NCI-H345 treated with DMSO at 0.1 percent for 48 hours (cell line): ENCODE data around the gene SPATA31C1.
"Not testable (repeated sequence)": the region's sequence is repeated elsewhere in the genome, so short reads cannot be mapped to it uniquely, and the experiment has no call there.

Experiments
- DNase-seq: peaks from one replicate; lab custom pipeline; 2025; ENCODE audit not compliant: unreplicated experiment; lab: John Stamatoyannopoulos, UW

Gene SPATA31C1

DNA sequence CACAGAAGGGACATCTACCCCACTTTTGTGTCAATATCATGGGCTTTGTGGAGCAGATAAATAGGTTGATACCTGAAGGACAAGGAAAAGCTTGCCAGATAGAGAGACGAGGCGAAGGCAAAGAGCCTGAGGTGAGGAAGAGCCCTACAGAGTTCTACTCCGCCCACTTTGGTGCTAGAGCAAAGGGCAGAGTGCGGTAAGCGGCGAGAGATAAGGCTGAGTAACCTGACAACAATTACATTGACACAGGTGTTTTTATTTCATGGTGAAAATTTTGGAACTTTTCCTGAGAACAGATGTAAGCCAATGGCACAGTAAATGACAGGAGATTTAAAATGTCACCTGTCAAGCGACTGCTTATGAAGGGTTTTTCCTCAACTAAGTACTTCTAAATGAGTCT is 16.7 kb downstream of the SPATA31C1 start:
- DNase-seq, result not testable (repeated sequence)

DNA sequence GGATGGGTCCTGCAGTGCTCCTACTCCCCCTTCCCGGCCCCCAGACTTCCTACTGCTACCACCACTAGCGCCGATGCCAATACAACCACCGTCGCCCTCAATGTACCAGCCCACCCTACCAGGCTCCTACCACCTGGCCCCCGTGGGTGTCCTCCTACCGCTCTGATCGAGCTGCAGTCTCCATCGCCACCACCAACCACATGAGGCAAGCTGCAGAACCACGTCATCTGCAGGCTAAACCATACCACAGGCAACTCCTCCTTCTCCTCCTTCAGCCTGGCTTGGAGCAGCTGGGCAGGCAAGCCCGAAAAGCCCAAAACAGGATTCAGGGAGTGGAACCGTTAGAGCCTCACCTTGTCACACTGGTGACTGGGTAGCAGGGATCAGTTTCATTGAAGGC is 19.6 kb downstream of the SPATA31C1 start:
- DNase-seq, result not testable (repeated sequence)

- not testable (repeated sequence) for DNase-seq
These were observed 20.2 kb downstream of the SPATA31C1 start for GRCh38 chr9:87937918-87938317.

- DNase-seq, result not testable (repeated sequence)
These were observed 20.6 kb downstream of the SPATA31C1 start for GRCh38 chr9:87938336-87938735.

- DNase-seq, result not testable (repeated sequence)
These were observed 21.3 kb downstream of the SPATA31C1 start for GRCh38 chr9:87939096-87939495.

DNA sequence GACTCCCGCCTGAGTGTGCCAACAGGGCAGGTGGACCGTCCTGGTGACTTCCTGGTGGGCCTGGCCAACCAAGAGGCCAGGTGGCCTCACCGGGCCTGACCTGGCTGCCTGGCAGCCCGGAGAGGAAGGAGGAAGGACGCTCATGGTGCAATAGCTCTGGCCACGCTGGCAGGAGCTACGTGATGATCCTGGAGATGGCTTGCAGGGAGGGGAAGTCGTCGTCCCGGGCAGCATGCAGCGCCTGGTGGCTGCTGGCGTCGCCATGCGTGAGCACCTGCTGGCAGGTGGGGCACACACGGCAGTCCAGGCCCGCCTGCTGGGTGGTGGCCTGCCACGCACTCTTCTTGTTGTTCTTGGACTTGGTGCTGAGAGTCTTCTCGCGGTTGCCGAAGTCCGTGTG is 26.3 kb downstream of the SPATA31C1 start:
- DNase-seq, result no peak

- no peak for DNase-seq
These were observed 26.9 kb downstream of the SPATA31C1 start for GRCh38 chr9:87944682-87945081.

GRCh38 chr9:87950296-87950695 is 32.5 kb downstream of the SPATA31C1 start:
- no peak for DNase-seq

- DNase-seq, result no peak
These were observed 33.2 kb downstream of the SPATA31C1 start for GRCh38 chr9:87950765-87951488.

DNA sequence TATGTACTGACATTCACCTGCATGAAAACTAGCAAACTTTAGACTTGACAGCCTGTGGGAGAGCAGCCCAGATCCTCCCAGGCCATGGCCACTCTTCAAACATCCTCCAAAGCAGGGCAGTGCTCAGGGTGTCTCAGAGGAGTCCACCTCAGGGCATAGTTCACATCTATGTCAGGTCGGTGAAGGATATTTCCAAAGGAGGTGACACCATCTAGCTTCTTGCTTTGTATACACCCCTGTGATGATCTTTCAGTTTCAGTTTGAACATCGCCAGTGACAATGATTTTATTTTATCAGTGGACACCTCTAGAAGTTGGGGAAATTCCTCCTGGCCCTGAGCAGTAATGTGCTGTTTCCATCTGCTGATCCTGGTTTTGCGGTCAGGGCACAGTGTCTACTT is 36.5 kb downstream of the SPATA31C1 start:
- no peak for DNase-seq

DNA sequence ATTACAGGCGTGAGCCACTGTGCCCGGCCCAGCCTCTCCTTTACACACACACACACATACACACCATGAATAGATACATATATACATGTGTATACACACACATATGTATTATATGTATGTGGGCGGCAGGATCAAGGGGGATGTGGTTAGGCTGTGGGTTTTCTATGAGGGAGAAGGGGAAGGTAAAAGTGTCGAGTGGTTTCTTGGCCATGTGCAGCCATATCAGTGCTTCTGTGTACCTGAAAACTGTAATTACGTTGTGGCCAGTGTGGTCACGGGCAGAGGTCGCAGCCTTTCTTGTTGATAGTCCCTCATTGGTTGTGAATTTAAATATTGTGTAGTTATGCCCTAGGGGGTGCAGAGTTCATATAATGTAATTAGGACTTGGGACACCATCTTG is 40.1 kb downstream of the SPATA31C1 start:
- DNase-seq, result no peak

GRCh38 chr9:87958591-87958990 is 40.8 kb downstream of the SPATA31C1 start:
- DNase-seq, result no peak

- DNase-seq, result no peak
These were observed 42.3 kb downstream of the SPATA31C1 start for GRCh38 chr9:87959916-87960581.

- no peak for DNase-seq
These were observed 46.0 kb downstream of the SPATA31C1 start for GRCh38 chr9:87963770-87964169.

- no peak for DNase-seq
These were observed 47.1 kb downstream of the SPATA31C1 start for GRCh38 chr9:87964826-87965225.

- DNase-seq, result no peak
These were observed 50.4 kb downstream of the SPATA31C1 start for GRCh38 chr9:87968155-87968554.

- DNase-seq, result no peak
These were observed 52.8 kb downstream of the SPATA31C1 start for GRCh38 chr9:87970602-87971001.

GRCh38 chr9:87973122-87973521 is 55.4 kb downstream of the SPATA31C1 start:
- no peak for DNase-seq
